AG04450 (cell line): ENCODE data around the gene SORCS3. TPM values are rescaled to one million over a fixed set of nuclear protein-coding genes. Genes with fewer than 3 reads are reported as not detected.

Experiments
- CTCF ChIA-PET: fragments of 300-600, 350-600 bp; formaldehyde crosslinking; extraction: SDS; loops from one replicate; lab custom pipeline; 2022; ENCODE audit warnings: antibody characterized with exemption, inconsistent platforms; lab: Charles Lee
- POLR2A ChIA-PET: fragments of 350-600 bp; formaldehyde crosslinking; extraction: SDS; loops from one replicate; lab custom pipeline; 2021; ENCODE audit warnings: antibody characterized with exemption, inconsistent platforms; lab: Yijun Ruan, JAX
- DNase-seq: peaks from one replicate; pipeline ENCODE4 v3.0.0-alpha.2; 2011; ENCODE audit warnings: low read depth, low spot score
- H3K27ac ChIP-seq: one replicate; pipeline ENCODE4 v1.5.1; 2012; ENCODE audit warnings: low read depth, low read length, control low read depth
- H3K27me3 ChIP-seq: one replicate; pipeline ENCODE4 v1.6.0; 2012; ENCODE audit warnings: low read length; ENCODE audit not compliant: control insufficient read depth, insufficient read depth
- H3K4me3 ChIP-seq: 2 replicates; pipeline ENCODE4 v1.5.1; 2011; ENCODE audit warnings: mild to moderate bottlenecking, low read depth, low read length, control low read depth
- H3K9me3 ChIP-seq: 2 replicates; pipeline ENCODE4 v1.5.1; 2012; ENCODE audit warnings: low read length; ENCODE audit not compliant: control insufficient read depth, insufficient read depth
- CTCF ChIP-seq: IDR thresholded peaks from 2 replicates; pipeline ENCODE4 v1.5.1; 2011; ENCODE audit warnings: low read depth, low read length, control low read depth, inconsistent platforms
- polyA minus RNA-seq: library from RNA; depleted of rRNA, polyadenylated mRNA; stranded (reverse); fragments of >200 nt; gene quantifications from 2 replicates; pipeline ENCODE4 v1.2.3, GENCODE V29; 2011; rRNA and poly(A)+ RNA removed
- polyA plus RNA-seq: library from polyadenylated mRNA; depleted of rRNA; stranded (reverse); fragments of >200 nt; gene quantifications from 2 replicates; pipeline ENCODE4 v1.2.3, GENCODE V29; 2011; rRNA removed

The SORCS3 gene
- polyA plus RNA-seq (not detected in 2 replicates), polyA minus RNA-seq (not detected in 2 replicates)

GRCh38 chr10:104641187-104641936, at the start of gene SORCS3:
Gene SORCS3, plus strand, starts transcription at chr10:104641290.
- CTCF ChIA-PET = no interaction called here
- Histone ChIP-seq H3K9me3 (no peaks in the 10 kb centered on the region), H3K27me3 (peaks cover 52% of the 10 kb centered on the region), H3K4me3 (no peak within 1 kb of the TSS), H3K27ac (no peak within 1 kb of the TSS)
- TF ChIP-seq CTCF = no peak
- DNase-seq = no peak
- POLR2A ChIA-PET = no interaction called here

GRCh38 chr10:104591441-104591840, 49.6 kb upstream of the SORCS3 start:
- no peak overlapping the region for H3K27ac ChIP-seq
- TF ChIP-seq CTCF = no peak
- ChIA-PET CTCF (interaction anchor here (1.2 to 3.5 kb wide), 2 partner anchors 11 to 299 kb away, joined by 3 to 31 read pairs; no protein-coding TSS in a partner anchor), POLR2A (no interaction called here)
- no peaks in the 10 kb centered on the region for H3K27me3 ChIP-seq
- no peak overlapping the region for H3K4me3 ChIP-seq
- DNase-seq = no peak
- H3K9me3 ChIP-seq = no peaks in the 10 kb centered on the region

GRCh38 chr10:104601166-104601565, 39.9 kb upstream of the SORCS3 start:
- Histone ChIP-seq H3K4me3 (no peak overlapping the region), H3K9me3 (no peaks in the 10 kb centered on the region), H3K27me3 (peaks cover 10% of the 10 kb centered on the region), H3K27ac (no peak overlapping the region)
- ChIA-PET POLR2A (no interaction called here), CTCF (interaction anchor here (1.9 kb wide), 1 partner anchor 21 kb away, joined by 7 read pairs; no protein-coding TSS in a partner anchor)
- no peak for DNase-seq
- TF ChIP-seq CTCF = no peak

- POLR2A ChIA-PET = no interaction called here
- Histone ChIP-seq H3K4me3 (no peak overlapping the region), H3K27me3 (peaks cover 8% of the 10 kb centered on the region), H3K27ac (no peak overlapping the region), H3K9me3 (no peaks in the 10 kb centered on the region)
- CTCF ChIA-PET = interaction anchor here (0.9 to 1.4 kb wide), 3 partner anchors 27 to 334 kb away, joined by 3 to 4 read pairs (median 3); no protein-coding TSS in a partner anchor
- DNase-seq = no peak
- TF ChIP-seq CTCF = no peak
These were observed 32.8 kb upstream of the SORCS3 start for GRCh38 chr10:104608091-104608828.
